HepG2 (cell line): ENCODE results near the gene ZNF48. TPM values are rescaled to one million over a fixed set of nuclear protein-coding genes. Genes with fewer than 3 reads are reported as not detected.

Experiments used
- ATAC-seq: fragments of 200-7000 bp; cut with Tn5 transposase; 3 replicates; pipeline ENCODE4 v1.9.1; 2020; ENCODE audit warnings: mild to moderate bottlenecking, moderate library complexity
- BruUV-seq: library from RNA; stranded (reverse); fragments of 400-500 nt; replicated peaks from 2 replicates; lab custom pipeline; 2021; lab: Mats Ljungman, UMichigan
- CTCF ChIA-PET: fragments of 300-600 bp; formaldehyde crosslinking; extraction: SDS; loops from one replicate; lab custom pipeline; 2021; ENCODE audit warnings: low total read pairs, inconsistent platforms, low intra/inter-chr PET ratio; lab: Yijun Ruan, JAX
- POLR2A ChIA-PET: fragments of 350-600 bp; sonication (Branson Sonifier 250); formaldehyde crosslinking; loops from one replicate; lab custom pipeline; 2020; ENCODE audit warnings: antibody characterized with exemption, inconsistent platforms; lab: Yijun Ruan, JAX
- DNase-seq: peaks from one replicate; pipeline ENCODE4 v3.0.0-alpha.2; 2015; ENCODE audit warnings: low spot score
- FAIRE-seq: peaks from 3 replicates; lab custom pipeline; 2011; peaks lifted over from hg19 to GRCh38; lab: Jason Lieb, UNC
- H2AFZ ChIP-seq: one replicate; pipeline ENCODE4 v1.6.1; 2011; ENCODE audit warnings: low read length, inconsistent platforms
- H3K27ac ChIP-seq: fragments of 300-600 bp; 3 replicates; pipeline ENCODE4 v1.8.0; 2011; ENCODE audit warnings: mixed run types, mild to moderate bottlenecking, mixed read lengths, low read length, inconsistent platforms; ENCODE audit not compliant: insufficient read depth; ENCODE audit errors: extremely low read length
- H3K27me3 ChIP-seq, 2 experiments: fragments of 200-600 bp in 1 of 2; 2 replicates in 1 of 2; 3 replicates in 1 of 2; pipeline versions ENCODE4 v1.6.0 to v1.8.0; 2011; ENCODE audit warnings: low read length in 2 of 2, mild to moderate bottlenecking in 2 of 2, moderate library complexity in 2 of 2, inconsistent platforms in 1 of 2; ENCODE audit not compliant: insufficient read depth in 2 of 2, control insufficient read depth in 1 of 2
- H3K36me3 ChIP-seq, 2 experiments: fragments of 200-600 bp in 1 of 2; replicated peaks in 1 of 2; 2 replicates in 1 of 2; 3 replicates in 1 of 2; pipeline versions ENCODE4 v1.5.1 to v1.8.0; 2011; ENCODE audit warnings: low read length in 2 of 2, inconsistent platforms in 1 of 2; ENCODE audit not compliant: insufficient read depth in 2 of 2, control insufficient read depth in 1 of 2
- H3K4me1 ChIP-seq: 2 replicates; pipeline ENCODE4 v1.5.1; 2012; ENCODE audit warnings: low read length, inconsistent platforms; ENCODE audit not compliant: insufficient read depth
- H3K4me2 ChIP-seq: 2 replicates; pipeline ENCODE4 v1.6.0; 2011; ENCODE audit warnings: low read depth, low read length, inconsistent platforms
- H3K4me3 ChIP-seq, 3 experiments: fragments of 200-600 bp in 1 of 3; sonication (generic), shearing (Covaris generic) in 1 of 3; replicated peaks in 1 of 3; 2 replicates each; pipeline ENCODE4 v1.5.1; 2011 to 2016; ENCODE audit warnings: low read length in 3 of 3, inconsistent platforms in 2 of 3, low read depth in 2 of 3, mild to moderate bottlenecking in 2 of 3, control low read depth in 1 of 3, mixed read lengths in 1 of 3; ENCODE audit not compliant: insufficient read depth in 1 of 3
- H3K79me2 ChIP-seq: one replicate; pipeline ENCODE4 v1.6.1; 2011; ENCODE audit warnings: low read length, inconsistent platforms; ENCODE audit not compliant: insufficient read depth
- H3K9ac ChIP-seq: 2 replicates; pipeline ENCODE4 v1.6.0; 2011; ENCODE audit warnings: mild to moderate bottlenecking, low read depth, low read length, inconsistent platforms; ENCODE audit not compliant: insufficient read depth
- H3K9me3 ChIP-seq: 2 replicates; pipeline ENCODE4 v1.5.1; 2012; ENCODE audit warnings: mild to moderate bottlenecking, low read length
- H4K20me1 ChIP-seq: 2 replicates; pipeline ENCODE4 v1.6.0; 2011; ENCODE audit warnings: inconsistent platforms, mild to moderate bottlenecking, low read length, moderate library complexity; ENCODE audit not compliant: insufficient read depth
- ATRX ChIP-seq: sonication (generic); formaldehyde crosslinking; IDR thresholded peaks from 2 replicates; pipeline ENCODE4 v1.4.0; 2020; ENCODE audit warnings: missing genetic modification reagents, borderline replicate concordance
- ETV6 ChIP-seq: sonication (generic); formaldehyde crosslinking; conservative IDR thresholded peaks from 2 replicates; pipeline ENCODE4 v1.4.0; 2020; ENCODE audit warnings: missing genetic modification reagents
- HNF1B ChIP-seq: sonication (generic); formaldehyde crosslinking; IDR thresholded peaks from 2 replicates; pipeline ENCODE4 v1.5.1; 2020; ENCODE audit warnings: mild to moderate bottlenecking, moderate library complexity, missing genetic modification reagents
- MAFG ChIP-seq: sonication (generic); formaldehyde crosslinking; IDR thresholded peaks from 2 replicates; pipeline ENCODE4 v1.5.1; 2020; ENCODE audit warnings: mild to moderate bottlenecking, missing genetic modification reagents
- NR2F6 ChIP-seq, 2 experiments: IDR thresholded peaks; 2 replicates each; pipeline ENCODE4 v1.6.1; 2016; ENCODE audit warnings: antibody characterized with exemption in 1 of 2, mild to moderate bottlenecking in 1 of 2
- PTBP1 ChIP-seq: fragments of 200-400 bp; formaldehyde crosslinking; IDR thresholded peaks from 2 replicates; pipeline ENCODE4 v1.6.1; 2018; ENCODE audit warnings: low read length, low read depth; ENCODE audit not compliant: poor library complexity, severe bottlenecking
- RORA ChIP-seq: sonication (generic); formaldehyde crosslinking; IDR thresholded peaks from 2 replicates; pipeline ENCODE4 v1.5.0; 2020; ENCODE audit warnings: mild to moderate bottlenecking, missing genetic modification reagents, moderate library complexity
- TAF1 ChIP-seq: sonication (generic); formaldehyde crosslinking; IDR thresholded peaks from 2 replicates; pipeline ENCODE4 v1.4.0; 2020; ENCODE audit warnings: missing genetic modification reagents
- ZNF280D ChIP-seq: sonication (generic); formaldehyde crosslinking; IDR thresholded peaks from 2 replicates; pipeline ENCODE4 v1.5.1; 2020; ENCODE audit warnings: mild to moderate bottlenecking, missing genetic modification reagents
- ZNF652 ChIP-seq: IDR thresholded peaks from 2 replicates; pipeline ENCODE4 v1.6.1; 2016; ENCODE audit warnings: low read depth, borderline replicate concordance
- WGBS: methylation state at CpG from one replicate; pipeline ENCODE4 v1.1.6; 2017; ENCODE audit warnings: low lambda C conversion rate; 5-methylcytosine and 5-hydroxymethylcytosine counted together
- in situ Hi-C: cut with HindIII; loops from 2 replicates; pipeline ENCODE4 v1.10.0; 2017; ENCODE audit warnings: low pct_unique_long_range_greater_than_20kb; ENCODE audit not compliant: extremely low pct_ligation_motif_present
- intact Hi-C: fragments of 100-400 bp; cut with micrococcal nuclease; formaldehyde crosslinking; loops from one replicate; pipeline ENCODE4 v1.10.0; 2022; ENCODE audit not compliant: unreplicated experiment
- polyA plus RNA-seq, 8 experiments: library from polyadenylated mRNA; depleted of rRNA in 3 of 8; stranded (reverse) in 7 of 8; unstranded in 1 of 8; fragments of >200 nt; fragmentation: Illumina TruSeq in 4 of 8; extraction: Trizol in 4 of 8; gene quantifications; 2 replicates each; pipeline versions ENCODE4 v1.2.1 to v1.2.3, GENCODE V29; 2011 to 2016; ENCODE audit warnings: low read depth in 4 of 8, missing spikeins in 1 of 8, mixed read lengths in 1 of 8; ENCODE audit not compliant: insufficient read depth in 1 of 8
- total RNA-seq, 5 experiments: library from RNA; depleted of rRNA; stranded (reverse); fragments of >200 nt; fragmentation: Illumina TruSeq; extraction: Trizol; gene quantifications; 2 replicates each; pipeline ENCODE4 v1.2.3, GENCODE V29; 2016; ENCODE audit warnings: low read depth in 1 of 5
- TF ChIP-seq, protein P1 (sequence below): sonication (generic); formaldehyde crosslinking; IDR thresholded peaks from 2 replicates; pipeline ENCODE4 v1.4.0; 2020; ENCODE audit warnings: missing genetic modification reagents, borderline replicate concordance
- TF ChIP-seq, protein P2 (sequence below): sonication (generic); formaldehyde crosslinking; IDR thresholded peaks from 2 replicates; pipeline ENCODE4 v1.8.1; 2023; ENCODE audit warnings: mild to moderate bottlenecking, moderate library complexity, missing genetic modification reagents

The ZNF48 gene
- total and polyA plus RNA-seq, 2 of the 13 experiments (the other 11 are each of a cell fraction or from before 2014, with no cell fraction given), result 9.9 to 12.3 TPM

DNA sequence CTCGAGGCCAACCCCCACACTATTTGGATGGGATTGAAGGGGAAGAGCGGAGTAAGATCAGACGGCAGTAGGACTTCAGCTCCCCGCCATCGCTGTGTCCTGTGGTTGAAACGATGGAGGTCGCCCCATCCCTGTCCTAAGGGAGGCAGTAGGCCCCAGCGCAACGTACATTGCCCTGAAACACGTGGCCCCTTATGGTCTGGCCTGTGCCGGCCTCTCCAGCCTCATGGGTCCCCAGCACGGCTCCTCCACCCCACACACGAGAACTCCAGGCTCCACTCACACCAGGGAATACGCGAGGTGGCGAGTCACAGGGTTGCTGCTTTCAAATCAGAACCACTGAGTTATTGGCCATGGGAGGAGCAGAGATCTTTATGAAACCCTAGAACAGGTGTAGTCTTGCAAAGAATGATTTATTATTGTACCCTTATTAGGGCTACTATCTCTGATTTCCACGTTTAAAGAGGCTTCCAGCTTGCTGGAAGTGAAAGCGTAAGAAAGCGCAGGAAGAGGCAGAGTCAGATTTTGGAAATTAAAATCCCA, 35.3 kb downstream of the ZNF48 start:
- Histone ChIP-seq H4K20me1 (no peaks in the 10 kb centered on the region), H3K4me3 (peak overlapping the region; percentile 2 to 84 (median 28); a peak in 5 of 6 replicates), H3K27me3 (peaks cover 0 to 5% of the 10 kb centered on the region in 2 experiments; a peak in 2 of 5 replicates), H3K36me3 (peaks cover 8 to 14% of the 10 kb centered on the region in 2 experiments; a peak in 4 of 5 replicates), H3K27ac (peak overlapping the region; percentile 55), H2AFZ (peak overlapping the region; percentile 79), H3K9me3 (no peaks in the 10 kb centered on the region), H3K4me1 (peaks cover 56% of the 10 kb centered on the region), H3K9ac (peak overlapping the region; percentile 46), H3K79me2 (peaks cover 26% of the 10 kb centered on the region), H3K4me2 (peak overlapping the region; percentile 78)
- 38% methylated on average over 18 of the region's 19 CpGs for WGBS
- DNase-seq (peak; percentile 77), ATAC-seq (peak; percentile 76), FAIRE-seq (no peak)
- in situ Hi-C loops, result loop anchor here (10.0 kb wide), 1 partner anchor 174 kb away; no protein-coding TSS in a partner anchor
- intact Hi-C loops, result loop anchor here (1.0 to 2.0 kb wide), 4 partner anchors 96 to 198 kb away; partner anchors contain the start of genes ZNF747 and ZNF768
- POLR2A ChIA-PET, result interaction anchor here (0.8 to 2.3 kb wide), 38 partner anchors 10 to 290 kb away, joined by 3 to 50 read pairs (median 8); partner anchors contain the start of genes CD2BP2, FBRS, TBC1D10B and ZNF48
- CTCF ChIA-PET, result interaction anchor here (0.7 to 1.9 kb wide), 9 partner anchors 15 to 198 kb away, joined by 3 to 13 read pairs (median 4); partner anchors contain the start of genes SEPHS2, ZNF48 and ZNF747
- no TSS peak for BruUV-seq
- TF ChIP-seq, protein P1, sequence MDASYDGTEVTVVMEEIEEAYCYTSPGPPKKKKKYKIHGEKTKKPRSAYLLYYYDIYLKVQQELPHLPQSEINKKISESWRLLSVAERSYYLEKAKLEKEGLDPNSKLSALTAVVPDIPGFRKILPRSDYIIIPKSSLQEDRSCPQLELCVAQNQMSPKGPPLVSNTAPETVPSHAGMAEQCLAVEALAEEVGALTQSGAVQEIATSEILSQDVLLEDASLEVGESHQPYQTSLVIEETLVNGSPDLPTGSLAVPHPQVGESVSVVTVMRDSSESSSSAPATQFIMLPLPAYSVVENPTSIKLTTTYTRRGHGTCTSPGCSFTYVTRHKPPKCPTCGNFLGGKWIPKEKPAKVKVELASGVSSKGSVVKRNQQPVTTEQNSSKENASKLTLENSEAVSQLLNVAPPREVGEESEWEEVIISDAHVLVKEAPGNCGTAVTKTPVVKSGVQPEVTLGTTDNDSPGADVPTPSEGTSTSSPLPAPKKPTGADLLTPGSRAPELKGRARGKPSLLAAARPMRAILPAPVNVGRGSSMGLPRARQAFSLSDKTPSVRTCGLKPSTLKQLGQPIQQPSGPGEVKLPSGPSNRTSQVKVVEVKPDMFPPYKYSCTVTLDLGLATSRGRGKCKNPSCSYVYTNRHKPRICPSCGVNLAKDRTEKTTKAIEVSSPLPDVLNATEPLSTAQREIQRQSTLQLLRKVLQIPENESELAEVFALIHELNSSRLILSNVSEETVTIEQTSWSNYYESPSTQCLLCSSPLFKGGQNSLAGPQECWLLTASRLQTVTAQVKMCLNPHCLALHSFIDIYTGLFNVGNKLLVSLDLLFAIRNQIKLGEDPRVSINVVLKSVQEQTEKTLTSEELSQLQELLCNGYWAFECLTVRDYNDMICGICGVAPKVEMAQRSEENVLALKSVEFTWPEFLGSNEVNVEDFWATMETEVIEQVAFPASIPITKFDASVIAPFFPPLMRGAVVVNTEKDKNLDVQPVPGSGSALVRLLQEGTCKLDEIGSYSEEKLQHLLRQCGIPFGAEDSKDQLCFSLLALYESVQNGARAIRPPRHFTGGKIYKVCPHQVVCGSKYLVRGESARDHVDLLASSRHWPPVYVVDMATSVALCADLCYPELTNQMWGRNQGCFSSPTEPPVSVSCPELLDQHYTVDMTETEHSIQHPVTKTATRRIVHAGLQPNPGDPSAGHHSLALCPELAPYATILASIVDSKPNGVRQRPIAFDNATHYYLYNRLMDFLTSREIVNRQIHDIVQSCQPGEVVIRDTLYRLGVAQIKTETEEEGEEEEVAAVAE (CRISPR knock-in tag), result peak; percentile 5; the same call in 1 of the 2 replicates
- TF ChIP-seq TAF1 (CRISPR knock-in tag) (peak; percentile 9; the same call in 1 of the 2 replicates), ETV6 (CRISPR knock-in tag) (no peak), NR2F6 (IDR thresholded peaks at IDR 0.05) (no peak), NR2F6 (CRISPR knock-in tag; IDR thresholded peaks at IDR 0.05) (no peak), HNF1B (CRISPR knock-in tag) (no peak), PTBP1 (peak; percentile 72), ZNF652 (no peak; the same call in 1 of the 2 replicates), MAFG (CRISPR knock-in tag) (no peak), ATRX (CRISPR knock-in tag) (no peak), ZNF280D (CRISPR knock-in tag) (peak; percentile 38; the same call in 1 of the 2 replicates), RORA (CRISPR knock-in tag) (no peak)
- TF ChIP-seq, protein P2, sequence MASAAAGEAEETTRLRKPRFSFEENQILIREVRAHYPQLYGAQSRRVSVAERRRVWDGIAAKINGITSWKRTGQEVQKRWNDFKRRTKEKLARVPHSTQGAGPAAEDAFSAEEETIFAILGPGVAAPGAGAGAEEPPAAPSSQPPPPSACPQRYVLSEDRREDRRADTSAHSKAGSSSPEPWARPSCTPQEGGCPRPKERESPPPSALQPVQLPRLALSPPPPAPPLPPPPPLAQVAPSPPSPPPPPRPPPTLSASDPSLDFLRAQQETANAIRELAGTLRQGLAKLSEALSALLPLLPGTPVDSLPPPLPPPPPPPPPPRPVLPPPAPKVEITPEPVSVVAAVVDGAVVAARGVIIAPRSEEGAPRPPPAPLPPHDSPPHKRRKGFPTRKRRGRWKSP (CRISPR knock-in tag), result peak; percentile 72
